GM18505 (cell line): Measurements from ENCODE around the gene RCBTB2.

Experiments
- ATAC-seq: cut with Tn5 transposase; IDR thresholded peaks from one replicate; pipeline ENCODE4 v1.9.1; 2021; ENCODE audit not compliant: unreplicated experiment
- POLR2A ChIP-seq: IDR thresholded peaks from 4 replicates; pipeline ENCODE4 v1.6.1; 2011; ENCODE audit warnings: borderline replicate concordance; ENCODE audit not compliant: insufficient read depth, insufficient read length; ENCODE audit errors: extremely low read depth

The RCBTB2 gene

DNA sequence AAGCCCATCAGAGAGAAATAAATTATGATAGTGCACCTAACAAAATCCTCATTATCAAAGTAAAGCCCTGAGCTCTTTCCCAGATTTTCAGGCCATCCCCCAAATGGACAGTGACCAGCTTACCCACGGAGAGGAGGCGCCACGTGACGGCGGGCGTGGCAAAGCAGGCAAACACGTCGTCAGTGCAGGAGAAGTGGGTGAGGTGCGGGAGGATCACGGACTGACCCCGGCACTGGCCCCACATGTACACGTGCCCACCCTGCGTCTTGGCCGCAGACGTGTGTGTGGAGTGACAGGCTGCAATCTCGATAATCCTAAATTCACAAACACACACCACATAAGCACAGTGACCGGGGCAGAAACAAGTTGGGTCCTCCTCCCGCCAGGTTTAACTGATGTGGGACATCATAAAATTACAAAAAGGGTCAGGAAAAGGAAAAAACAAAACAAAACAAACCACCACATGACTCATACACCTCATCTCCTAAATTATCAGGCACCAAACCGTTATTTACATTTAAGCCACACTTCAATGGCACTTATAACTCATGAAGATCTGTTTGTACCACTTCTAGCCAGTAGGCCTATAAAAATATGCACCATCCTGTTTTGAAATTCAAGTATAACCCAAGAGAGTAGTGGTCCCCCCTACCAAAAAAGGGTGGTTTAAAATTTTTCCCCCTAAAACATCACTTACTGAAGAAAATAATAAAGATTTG lies 30.1 kb downstream of the RCBTB2 start:
- no peak for TF ChIP-seq POLR2A
- ATAC-seq = no peak

DNA sequence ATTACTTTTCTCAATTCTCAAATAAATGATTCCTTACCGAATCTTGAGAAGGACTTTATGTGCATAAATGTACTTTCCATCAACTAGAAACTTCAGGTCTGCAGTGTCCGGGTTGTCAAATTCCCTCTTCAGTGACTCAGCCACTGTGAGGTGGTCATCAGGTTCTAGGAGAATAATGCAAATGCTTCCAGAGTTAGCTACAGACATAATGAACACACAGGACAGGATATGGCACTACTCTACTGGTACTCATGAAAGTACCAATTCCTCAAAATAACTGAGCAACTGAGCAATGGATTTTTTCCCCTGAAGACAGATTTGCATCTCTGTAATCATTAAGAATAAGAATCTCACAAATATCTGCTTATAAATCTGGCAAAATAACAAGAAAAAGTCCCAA lies 31.2 kb downstream of the RCBTB2 start:
- TF ChIP-seq POLR2A = no peak
- ATAC-seq = no peak

DNA sequence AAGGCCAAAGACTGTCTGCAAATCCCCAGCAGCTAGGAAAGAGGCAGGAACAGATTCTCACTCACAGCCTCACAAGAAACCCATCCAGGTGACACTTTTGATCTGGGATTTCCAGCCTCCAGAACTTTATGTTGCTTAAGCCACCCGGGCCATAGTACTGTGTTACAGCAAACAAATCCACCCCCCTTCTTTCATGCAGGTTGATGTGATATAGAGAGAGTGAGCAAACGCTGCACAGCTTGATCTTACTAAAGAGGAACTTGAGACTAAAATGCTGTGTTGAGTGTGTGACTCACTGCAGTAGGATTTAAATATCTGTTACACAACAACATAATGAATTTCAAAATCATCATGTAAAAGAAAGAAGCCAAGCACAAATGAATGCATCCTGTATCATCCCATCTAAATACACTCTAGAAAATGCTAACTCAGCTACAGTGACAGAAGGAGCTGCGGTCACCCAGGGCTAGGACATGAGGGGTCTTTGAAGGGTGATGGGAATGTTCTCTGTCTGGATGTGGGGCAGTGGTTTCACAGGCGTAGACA lies 32.2 kb downstream of the RCBTB2 start:
- TF ChIP-seq POLR2A = no peak

DNA sequence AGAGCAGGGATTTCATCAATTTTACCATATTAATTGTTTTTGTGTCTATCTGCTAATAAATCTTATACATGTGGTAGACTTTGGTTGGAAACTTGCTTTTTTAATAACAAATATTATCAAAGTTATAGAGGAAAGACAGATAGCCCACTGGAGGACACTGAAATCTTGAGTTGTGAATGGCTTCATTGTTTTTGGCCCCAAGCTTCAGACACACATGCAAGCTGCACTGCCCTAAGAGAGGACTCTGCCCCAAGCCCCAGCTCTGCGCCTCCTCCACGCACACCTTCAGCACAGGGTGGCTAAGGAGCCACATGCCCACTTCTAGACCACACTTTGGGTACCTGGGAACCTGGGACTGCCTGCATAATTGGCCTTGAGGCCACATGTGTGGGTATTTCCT lies 35.2 kb downstream of the RCBTB2 start:
- TF ChIP-seq POLR2A = no peak
- ATAC-seq = no peak

More for the DNA sequence above, 32.2 kb downstream of the RCBTB2 start:
- peak; percentile 48 for ATAC-seq

DNA sequence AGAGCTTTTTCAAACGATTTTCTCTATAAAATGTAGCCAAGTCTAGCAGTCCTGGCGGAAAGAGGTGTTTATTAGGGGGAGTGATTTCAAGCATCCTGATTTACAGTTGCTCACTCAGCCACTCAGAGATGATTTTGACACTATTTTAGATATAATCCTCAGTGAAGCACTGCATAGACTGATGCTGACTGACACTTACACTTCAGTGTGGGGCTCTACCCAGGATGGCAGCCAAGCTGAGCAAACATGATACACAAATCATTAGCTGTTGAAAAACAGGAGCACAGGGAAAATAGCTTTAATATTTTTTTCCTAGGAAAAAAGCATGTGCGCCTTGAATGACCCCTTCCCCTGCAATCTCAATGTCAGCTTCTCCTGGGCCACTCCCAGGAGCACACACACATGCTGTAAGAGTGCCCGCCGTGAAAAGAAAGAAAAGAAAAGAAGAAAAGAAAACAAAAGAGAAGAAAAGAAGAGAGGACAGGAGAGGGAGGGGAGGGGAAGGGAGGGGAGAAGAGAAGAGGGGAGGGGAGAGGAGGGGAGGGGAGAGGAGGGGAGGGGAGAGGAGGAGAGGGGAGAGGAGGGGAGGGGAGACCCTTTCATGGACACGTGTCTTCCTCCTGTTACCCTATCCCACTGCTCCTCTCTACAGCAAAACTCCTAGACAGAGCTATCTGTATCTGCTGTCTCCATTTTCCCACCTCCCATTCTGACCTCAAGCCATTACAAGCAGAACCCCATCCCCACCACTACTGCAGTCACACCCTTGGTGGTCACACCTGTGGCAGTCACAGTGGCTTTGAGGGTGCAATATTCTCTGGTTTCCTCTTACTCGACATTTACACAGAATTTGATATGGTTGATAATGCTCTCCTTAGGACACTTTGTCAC lies 36.4 kb downstream of the RCBTB2 start:
- no peak for ATAC-seq
- no peak for TF ChIP-seq POLR2A

DNA sequence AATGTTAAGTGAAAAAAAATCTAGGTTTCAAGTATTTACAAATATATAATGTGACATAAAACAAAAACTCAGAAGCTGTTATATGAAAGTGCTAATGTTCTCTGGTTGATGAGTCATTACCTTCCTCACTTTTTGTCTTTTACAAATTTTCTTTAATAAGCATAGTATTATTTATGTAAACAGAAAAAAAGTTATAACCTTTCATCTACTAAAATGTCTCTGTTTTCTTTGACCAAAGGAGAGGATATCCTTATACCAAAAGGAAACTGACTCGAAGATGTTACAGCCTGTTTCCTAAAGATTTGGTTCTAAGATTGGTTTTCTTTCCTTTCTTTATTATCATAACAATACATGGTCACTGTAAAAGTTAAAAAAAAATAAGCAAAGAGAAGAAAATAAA lies 38.0 kb downstream of the RCBTB2 start:
- ATAC-seq = no peak
- TF ChIP-seq POLR2A = no peak

DNA sequence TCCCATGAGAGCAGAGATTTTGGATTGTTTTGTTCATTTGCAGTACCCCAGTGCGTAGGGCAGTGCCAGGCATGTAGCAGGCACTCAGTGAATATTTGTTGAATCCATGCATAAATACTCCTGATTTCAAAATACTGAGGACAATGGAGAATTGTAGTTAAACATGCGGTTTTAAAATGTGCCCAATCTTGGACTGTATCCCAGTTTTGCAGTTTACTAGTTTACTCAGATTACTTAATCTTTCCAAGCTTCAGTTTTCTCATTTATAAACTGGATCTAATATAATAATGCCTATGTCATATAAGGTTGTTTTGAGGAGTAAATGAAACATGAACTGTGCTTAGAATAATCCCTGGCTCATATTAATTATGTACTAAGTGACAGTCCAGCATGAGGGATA lies 39.0 kb downstream of the RCBTB2 start:
- ATAC-seq = no peak
- TF ChIP-seq POLR2A = no peak

DNA sequence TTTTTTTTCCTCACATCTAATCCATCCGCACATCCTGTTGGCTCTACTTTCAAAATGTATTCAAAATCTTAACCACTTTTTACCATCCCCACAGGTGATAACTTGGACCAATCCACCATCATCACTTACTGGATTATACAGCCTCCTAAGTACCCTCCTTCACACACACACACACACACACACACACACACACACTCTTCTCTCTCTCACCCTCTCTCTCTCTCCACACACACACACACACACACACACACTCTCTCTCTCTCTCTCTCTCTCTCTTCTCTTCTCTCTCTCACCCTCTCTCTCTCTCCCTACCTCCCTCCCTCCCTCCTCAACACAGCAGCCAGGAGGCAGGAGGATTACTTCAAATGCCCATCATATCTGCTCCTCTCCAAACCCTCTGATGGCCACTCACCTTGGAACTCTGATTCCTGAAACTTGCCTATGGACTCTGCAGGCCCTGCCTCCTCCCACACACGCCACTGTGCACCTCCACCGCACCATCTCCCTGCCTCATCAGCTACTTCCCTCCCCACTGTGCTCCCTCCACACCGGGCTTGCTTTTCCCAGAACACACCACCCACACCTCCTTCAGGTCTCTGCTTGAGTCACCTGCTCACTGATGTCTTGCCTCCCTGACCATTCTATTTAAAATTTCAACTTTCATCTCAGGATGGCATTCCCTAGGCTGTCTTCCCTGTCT lies 39.7 kb downstream of the RCBTB2 start:
- ATAC-seq = peak; percentile 6
- no peak for TF ChIP-seq POLR2A

DNA sequence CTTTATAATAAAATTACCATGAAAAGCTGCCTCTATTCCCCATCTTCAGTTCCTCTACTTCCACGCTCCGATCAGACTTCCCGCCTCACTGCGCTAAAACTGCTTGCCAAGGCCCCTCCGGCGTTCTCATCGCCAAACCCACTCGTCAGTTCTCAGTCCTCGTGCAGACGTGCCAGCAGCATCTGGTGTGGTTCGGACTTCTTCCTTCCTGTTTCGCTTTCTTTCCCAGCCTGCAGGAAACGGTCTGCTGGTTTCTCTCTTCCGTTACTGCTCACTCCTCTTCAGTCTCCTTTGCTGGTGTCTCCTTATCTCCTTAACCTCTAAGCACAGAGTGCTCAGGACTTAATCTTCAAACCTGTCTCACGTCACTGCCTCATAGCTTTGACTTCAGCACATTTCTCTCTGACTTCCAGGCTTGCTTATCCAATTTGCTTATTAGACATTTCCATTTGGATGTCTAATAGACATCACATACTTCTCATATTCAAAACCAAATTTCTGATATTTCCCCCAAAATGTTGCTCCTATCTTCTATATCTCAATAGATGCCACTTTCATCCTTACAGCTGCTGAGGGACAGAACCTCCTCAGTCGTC lies 40.3 kb downstream of the RCBTB2 start:
- TF ChIP-seq POLR2A = peak; percentile 72
- ATAC-seq = peak; percentile 72

DNA sequence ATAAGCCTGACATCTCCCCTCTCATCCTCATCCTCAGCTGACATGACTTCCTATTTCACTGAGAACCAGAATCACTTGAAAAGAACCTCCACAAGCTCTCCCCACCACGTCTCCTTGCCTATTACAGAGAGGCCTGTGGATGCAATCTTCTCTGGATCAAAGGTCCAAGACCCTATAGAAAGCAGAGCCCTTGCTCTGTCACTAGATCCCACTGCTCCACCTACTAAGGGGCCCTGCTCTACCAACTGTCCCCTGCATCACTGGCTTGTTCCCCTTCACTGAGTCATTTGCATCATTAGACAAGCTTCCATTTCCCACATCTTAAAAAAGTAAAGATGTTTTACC lies 40.8 kb downstream of the RCBTB2 start:
- TF ChIP-seq POLR2A = peak; percentile 14
- ATAC-seq = peak; percentile 53

DNA sequence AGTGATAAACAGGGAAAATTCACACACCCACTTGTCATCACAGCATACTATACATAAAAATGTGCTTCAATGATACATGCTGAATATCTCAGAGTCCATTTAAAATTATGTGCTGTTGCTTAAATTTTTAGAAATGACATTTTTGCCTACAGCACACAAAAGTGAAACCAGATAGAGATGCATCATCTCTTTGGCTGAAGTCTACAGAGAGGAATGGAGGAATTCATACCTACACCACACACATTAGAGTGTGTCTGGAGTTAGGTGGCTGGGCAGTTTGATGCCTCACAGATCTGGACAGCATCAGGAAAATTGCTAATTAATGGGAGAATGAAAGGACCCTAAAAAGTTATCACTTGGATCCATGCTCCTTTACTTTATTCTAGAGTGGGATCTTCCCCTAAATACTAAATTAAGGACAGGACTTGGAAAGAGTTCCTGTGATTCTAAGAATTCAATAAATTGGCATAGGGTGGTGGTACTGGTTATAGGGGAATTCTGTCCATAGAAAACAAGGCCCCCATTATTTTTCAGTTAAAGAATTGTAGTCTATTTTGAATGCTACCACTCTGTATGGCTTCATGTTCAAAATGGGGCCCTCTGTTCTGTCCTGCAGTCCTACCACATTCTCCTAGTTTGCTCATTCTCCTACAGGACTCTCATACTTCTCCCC lies 41.3 kb downstream of the RCBTB2 start:
- peak; percentile 65 for TF ChIP-seq POLR2A
- no peak for ATAC-seq

DNA sequence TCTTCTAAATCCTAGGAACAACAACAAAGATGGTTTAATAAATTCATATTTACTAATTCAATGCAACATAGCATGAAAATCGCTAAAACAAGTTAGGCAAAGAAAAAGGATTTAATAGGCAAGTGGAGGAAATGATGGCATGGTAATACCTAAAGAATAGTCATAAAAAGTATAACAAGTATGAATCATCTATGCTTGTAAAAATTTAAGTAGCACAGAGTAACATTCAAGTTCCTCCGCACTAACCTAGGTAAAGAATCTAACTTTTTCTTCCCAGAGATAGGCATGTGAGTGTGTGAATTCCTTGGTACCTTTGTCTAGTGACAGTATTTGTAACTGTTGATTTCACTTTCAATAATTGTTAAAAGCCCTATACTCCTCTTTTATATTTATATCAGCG lies 42.6 kb downstream of the RCBTB2 start:
- TF ChIP-seq POLR2A = no peak
- no peak for ATAC-seq

DNA sequence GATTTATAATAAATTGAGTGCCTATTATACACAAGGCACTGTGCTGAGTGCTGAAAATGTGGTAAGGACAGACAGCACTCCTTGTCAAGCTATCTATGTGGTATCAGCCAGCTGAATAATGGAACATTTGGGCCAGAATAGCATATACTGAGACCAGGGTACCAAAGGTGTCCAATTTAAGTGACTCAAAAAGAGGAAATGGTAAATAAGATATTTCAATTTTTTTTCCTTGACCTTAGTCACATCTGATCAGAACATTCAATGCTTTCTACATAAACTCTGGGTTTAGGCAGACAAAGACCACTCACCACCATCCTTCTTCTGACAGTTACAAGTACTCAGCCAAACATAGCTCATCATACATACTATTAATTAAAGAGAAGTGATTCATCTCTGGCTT lies 43.2 kb downstream of the RCBTB2 start:
- no peak for TF ChIP-seq POLR2A
- no peak for ATAC-seq

DNA sequence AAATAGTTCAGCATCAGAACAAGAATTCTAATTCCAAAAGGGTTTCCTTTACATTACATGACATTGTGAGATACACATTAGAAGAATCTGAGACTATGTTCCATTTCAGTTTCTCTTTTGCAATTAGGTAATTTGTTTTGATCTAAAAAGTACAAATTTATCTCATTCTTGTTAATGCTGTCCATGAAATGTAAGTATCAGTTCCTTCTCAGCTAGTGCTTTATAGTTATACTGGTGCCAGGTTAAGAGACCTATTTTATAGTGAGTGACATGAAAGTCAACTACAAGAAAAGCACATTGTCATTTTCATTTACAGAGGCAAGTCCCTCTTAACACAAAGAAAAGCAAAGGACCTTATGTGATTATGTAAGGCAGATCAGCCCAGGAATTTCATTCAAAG lies 43.9 kb downstream of the RCBTB2 start:
- ATAC-seq = no peak
- no peak for TF ChIP-seq POLR2A
